ENCODE results near the gene CA10. TPM values are rescaled to one million over a fixed set of nuclear protein-coding genes. Genes with fewer than 3 reads are reported as not detected.

Gene CA10
- total and polyA plus RNA-seq, 8 donors: 0.09 to 2.0 (median 0.27) TPM; not detected in 4

DNA sequence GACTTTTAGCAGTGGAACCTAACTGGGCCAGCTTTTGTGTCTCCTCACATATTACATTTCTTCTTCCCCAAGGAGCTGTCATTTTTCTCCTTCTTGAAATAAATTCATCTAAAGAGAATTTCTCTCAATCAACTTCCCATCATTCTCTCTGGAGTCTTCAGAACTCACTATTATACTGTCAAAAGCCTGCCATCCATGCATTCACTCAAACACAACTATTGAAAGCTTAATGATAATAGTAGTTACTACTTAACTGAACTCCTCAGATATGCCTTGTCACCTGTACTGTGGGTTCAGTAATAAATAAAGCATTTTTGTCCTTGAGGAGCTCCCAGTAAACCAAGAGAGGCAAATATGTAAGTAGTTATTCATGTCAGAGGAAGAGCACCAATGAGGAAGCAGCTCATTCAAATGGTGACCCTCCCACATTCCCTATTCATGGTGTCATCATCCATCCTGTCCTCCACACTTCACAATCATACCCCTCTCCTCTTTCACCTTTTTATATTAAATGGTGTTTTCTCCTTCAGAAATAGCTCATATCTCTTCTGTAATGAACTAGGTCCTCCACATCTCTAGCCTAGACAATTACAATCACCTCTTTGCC lies 162.6 kb downstream of the CA10 start:
- intact Hi-C loops (cut with DNase I): no loop called here
- TF ChIP-seq, protein P1, sequence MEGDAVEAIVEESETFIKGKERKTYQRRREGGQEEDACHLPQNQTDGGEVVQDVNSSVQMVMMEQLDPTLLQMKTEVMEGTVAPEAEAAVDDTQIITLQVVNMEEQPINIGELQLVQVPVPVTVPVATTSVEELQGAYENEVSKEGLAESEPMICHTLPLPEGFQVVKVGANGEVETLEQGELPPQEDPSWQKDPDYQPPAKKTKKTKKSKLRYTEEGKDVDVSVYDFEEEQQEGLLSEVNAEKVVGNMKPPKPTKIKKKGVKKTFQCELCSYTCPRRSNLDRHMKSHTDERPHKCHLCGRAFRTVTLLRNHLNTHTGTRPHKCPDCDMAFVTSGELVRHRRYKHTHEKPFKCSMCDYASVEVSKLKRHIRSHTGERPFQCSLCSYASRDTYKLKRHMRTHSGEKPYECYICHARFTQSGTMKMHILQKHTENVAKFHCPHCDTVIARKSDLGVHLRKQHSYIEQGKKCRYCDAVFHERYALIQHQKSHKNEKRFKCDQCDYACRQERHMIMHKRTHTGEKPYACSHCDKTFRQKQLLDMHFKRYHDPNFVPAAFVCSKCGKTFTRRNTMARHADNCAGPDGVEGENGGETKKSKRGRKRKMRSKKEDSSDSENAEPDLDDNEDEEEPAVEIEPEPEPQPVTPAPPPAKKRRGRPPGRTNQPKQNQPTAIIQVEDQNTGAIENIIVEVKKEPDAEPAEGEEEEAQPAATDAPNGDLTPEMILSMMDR (IDR thresholded peaks at IDR 0.05): no peak
- no peak overlapping the region for H3K27ac ChIP-seq
- peaks cover 0 to 3% (median 0%) of the 10 kb centered on the region in 4 donors for H3K27me3 ChIP-seq
- FAIRE-seq: no peak
- no peaks in the 10 kb centered on the region for H3K36me3 ChIP-seq
- H3K9me3 ChIP-seq: no peaks in the 10 kb centered on the region
- DNase-seq: no peak
- H3K4me1 ChIP-seq: no peaks in the 10 kb centered on the region
- no peak for ATAC-seq
- H3K4me3 ChIP-seq: no peak overlapping the region

DNA sequence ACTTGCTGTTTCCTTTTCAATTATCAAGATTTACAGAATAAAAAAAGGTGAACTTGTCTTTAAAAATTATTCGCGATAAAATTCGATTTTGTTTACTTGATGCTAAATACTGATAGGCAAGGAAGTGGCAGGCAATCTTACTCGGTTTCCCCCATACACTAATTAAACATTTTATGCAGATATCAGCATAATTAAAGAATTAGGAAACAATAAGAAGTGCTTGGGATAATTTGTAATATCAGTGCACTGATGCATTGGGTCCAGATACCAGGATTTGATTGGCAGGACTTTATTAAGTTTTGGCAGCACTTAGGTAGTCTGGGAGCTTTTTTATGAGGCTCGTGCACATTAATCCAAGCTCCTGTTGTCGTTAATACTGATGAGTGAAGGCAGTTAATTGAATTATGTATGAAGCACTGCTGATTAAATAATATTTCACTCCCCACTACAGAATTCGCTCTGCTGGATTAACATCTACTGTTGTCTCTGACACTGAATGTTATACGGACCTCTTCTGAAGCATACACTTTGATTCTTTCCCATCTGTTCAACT lies 165.6 kb downstream of the CA10 start:
- no peak for DNase-seq
- Histone ChIP-seq H3K9me3 (no peaks in the 10 kb centered on the region), H3K36me3 (no peaks in the 10 kb centered on the region), H3K27ac (no peak overlapping the region), H3K27me3 (peaks cover 0 to 3% (median 0%) of the 10 kb centered on the region in 4 donors), H3K4me1 (no peaks in the 10 kb centered on the region), H3K4me3 (no peak overlapping the region)
- no peak for FAIRE-seq
- TF ChIP-seq, protein P1 (IDR thresholded peaks at IDR 0.05): no peak
- no peak for ATAC-seq
- intact Hi-C loops (cut with DNase I): no loop called here
- WGBS, 2 donors: 60 to 61% methylated on average over 8 of the region's 8 CpGs

GRCh38 chr17:51971121-51971520 lies 187.4 kb downstream of the CA10 start:
- ATAC-seq: no peak
- Histone ChIP-seq H3K9me3 (no peaks in the 10 kb centered on the region), H3K36me3 (no peaks in the 10 kb centered on the region), H3K4me1 (no peaks in the 10 kb centered on the region), H3K27ac (no peak overlapping the region), H3K27me3 (no peaks in the 10 kb centered on the region), H3K4me3 (no peak overlapping the region)
- intact Hi-C loops (cut with DNase I): no loop called here
- DNase-seq: no peak
- FAIRE-seq: no peak
- WGBS, 2 donors: 49 to 54% methylated on average over 1 of the region's 1 CpG
- TF ChIP-seq, protein P1 (IDR thresholded peaks at IDR 0.05): no peak

- Histone ChIP-seq H3K4me1 (no peaks in the 10 kb centered on the region), H3K27me3 (peaks cover 0 to 7% (median 0%) of the 10 kb centered on the region in 4 donors), H3K9me3 (peaks cover 0 to 3% (median 0%) of the 10 kb centered on the region in 4 donors), H3K27ac (no peak overlapping the region), H3K4me3 (no peak overlapping the region), H3K36me3 (no peaks in the 10 kb centered on the region)
- TF ChIP-seq, protein P1 (IDR thresholded peaks at IDR 0.05): no peak
- ATAC-seq (no peak), DNase-seq (peak in 1 of 6 donors; percentile 13), FAIRE-seq (no peak)
- intact Hi-C loops (cut with DNase I): no loop called here
- WGBS, 2 donors: 86 to 94% methylated on average over 7 of the region's 7 CpGs
These were observed 196.8 kb downstream of the CA10 start for GRCh38 chr17:51961689-51962088.

GRCh38 chr17:51957786-51958185 lies 200.7 kb downstream of the CA10 start:
- no peak overlapping the region for H3K27ac ChIP-seq
- peaks cover 0 to 7% (median 0%) of the 10 kb centered on the region in 4 donors for H3K27me3 ChIP-seq
- WGBS, 2 donors: 65 to 66% methylated on average over 5 of the region's 5 CpGs
- DNase-seq (no peak), FAIRE-seq (no peak), ATAC-seq (no peak)
- no peaks in the 10 kb centered on the region for H3K4me1 ChIP-seq
- intact Hi-C loops (cut with DNase I): no loop called here
- no peaks in the 10 kb centered on the region for H3K36me3 ChIP-seq
- peaks cover 0 to 3% (median 0%) of the 10 kb centered on the region in 4 donors for H3K9me3 ChIP-seq
- TF ChIP-seq, protein P1 (IDR thresholded peaks at IDR 0.05): no peak
- no peak overlapping the region for H3K4me3 ChIP-seq
